Stimulated activated CD8-positive, alpha-beta memory T cell treated with anti-CD3 and anti-CD28 coated beads, Interleukin-7, amount 100 ng/mL, for 48 hours (primary cell): ENCODE results near the gene KCNJ6.
"Not testable (repeated sequence)": the region's sequence is repeated elsewhere in the genome, so short reads cannot be mapped to it uniquely, and the experiment has no call there.

Experiments used
- DNase-seq, 2 donors: peaks; one replicate each; pipeline ENCODE4 v3.0.0-alpha.2; 2020; ENCODE audit warnings: low read depth in 1 of 2; ENCODE audit errors: extremely low read depth in 1 of 2

KCNJ6 gene, protein sequence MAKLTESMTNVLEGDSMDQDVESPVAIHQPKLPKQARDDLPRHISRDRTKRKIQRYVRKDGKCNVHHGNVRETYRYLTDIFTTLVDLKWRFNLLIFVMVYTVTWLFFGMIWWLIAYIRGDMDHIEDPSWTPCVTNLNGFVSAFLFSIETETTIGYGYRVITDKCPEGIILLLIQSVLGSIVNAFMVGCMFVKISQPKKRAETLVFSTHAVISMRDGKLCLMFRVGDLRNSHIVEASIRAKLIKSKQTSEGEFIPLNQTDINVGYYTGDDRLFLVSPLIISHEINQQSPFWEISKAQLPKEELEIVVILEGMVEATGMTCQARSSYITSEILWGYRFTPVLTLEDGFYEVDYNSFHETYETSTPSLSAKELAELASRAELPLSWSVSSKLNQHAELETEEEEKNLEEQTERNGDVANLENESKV

DNA sequence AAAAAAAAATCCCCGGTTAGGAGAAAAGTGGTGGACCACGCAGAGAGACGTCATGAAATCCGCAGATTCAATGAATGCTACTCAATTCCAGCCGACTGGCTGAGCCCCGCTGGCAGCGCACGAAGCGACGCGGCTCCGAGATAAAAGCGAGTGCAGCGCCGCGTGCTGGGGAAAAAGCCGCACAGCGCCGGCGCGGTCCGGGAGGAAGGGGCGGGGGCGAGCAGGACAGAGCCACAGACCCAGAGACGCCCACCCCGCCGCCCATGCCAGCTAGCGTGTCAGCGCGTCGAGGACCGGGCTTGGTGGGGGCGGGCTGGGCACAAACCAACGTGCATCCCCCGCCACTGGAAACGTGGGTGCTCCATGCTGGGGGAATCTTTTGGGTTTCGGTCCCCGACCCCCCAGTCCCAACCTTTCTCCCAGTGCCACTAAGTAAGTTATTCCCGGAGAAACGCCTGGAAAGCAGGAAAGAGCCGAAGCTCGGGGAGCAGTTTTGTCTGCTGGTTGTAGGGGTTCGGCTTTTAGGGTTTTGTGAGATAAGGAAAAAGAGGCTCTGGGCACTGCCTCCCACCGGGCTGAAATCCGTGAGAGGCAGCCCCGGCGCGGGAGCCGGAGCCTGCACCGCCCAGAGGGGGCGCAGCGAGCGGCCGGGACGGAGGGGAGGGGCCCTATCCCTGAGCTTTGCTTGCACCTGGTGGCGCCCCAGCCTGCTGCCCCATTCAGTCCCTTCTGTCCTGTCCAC is at the start of gene KCNJ6:
KCNJ6 (minus strand) TSS at position 148 of the 742 bp plus-strand sequence. CDS start 75,775 bp downstream, outside the sequence.
- DNase-seq, result no peak

DNA sequence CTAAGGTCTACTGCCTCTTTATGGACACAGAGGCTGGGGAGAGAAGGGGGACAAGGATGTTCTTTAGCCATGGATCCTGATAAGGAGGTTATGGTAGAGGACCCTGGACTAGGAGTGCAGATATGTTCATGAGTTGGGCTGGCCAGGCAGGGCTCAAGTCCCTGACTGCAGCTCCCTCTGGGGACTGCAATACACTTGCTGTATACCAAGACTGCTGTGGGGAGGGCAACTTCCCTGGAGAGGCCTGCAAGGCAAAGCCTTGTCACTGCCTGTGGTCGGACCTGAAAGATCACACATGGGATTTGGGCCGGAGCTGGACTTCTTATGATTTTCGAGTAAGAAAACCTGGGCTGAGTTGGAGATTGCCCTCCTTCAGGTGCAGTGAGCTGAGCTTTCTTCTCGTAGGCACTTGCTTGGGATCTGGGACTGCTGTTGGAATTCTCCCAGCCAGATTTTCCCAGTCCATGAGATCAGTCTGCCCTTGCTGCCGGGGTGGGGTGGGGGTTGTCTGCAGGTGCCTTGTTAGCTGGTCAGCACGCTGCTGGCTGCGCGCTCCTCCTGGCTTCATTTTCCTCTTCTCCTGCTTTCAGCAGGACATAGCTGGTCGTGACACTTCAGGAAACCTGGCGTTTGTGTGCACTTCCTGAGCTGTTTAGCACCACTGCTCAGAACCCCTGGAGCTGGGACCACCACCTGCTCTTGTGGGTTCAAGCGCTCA is 49.0 kb upstream of the KCNJ6 start:
- DNase-seq, result no peak

DNA sequence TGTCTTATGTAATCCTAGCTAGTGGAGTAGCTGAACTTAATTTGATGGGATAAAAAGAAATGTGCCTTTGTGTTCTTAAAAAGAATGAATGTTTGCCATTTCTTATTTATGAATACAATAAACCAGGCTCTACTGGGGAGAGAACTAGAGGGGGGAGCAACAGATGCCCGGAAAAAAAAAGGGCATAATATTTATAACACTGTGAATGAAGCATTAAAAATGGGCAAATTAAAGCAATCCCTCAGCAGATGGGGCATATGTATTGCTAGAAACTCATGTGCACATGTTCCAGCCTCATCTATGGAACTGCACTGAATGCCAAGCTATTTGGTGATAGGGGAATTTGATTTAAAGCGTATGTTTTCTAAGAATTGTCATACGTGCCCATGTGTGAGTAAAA is 42.3 kb upstream of the KCNJ6 start:
- no peak for DNase-seq

- DNase-seq, result no peak
These were observed 40.5 kb upstream of the KCNJ6 start for GRCh38 chr21:37956772-37957171.

DNA sequence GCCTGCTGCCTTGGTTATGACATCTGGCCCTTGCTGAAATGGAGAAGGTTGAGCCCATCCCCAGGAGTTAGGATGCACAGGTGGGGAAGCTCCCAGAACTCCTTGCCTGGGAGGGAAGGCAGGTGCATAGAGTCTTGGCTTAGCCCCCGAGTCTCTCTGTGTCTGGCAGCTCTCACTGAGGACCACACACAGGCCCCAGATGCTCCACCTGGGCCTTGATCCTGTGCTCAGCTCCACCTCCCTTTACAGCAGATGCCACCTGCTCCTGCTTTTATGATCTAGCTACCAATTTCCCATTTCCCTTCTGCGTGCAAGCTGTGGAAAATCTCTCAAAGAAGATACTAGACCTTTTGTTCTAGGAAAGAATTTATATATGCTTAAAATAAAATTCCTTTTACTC is 28.8 kb upstream of the KCNJ6 start:
- no peak for DNase-seq

GRCh38 chr21:37944496-37944895 is 28.2 kb upstream of the KCNJ6 start:
- DNase-seq, result no peak

DNA sequence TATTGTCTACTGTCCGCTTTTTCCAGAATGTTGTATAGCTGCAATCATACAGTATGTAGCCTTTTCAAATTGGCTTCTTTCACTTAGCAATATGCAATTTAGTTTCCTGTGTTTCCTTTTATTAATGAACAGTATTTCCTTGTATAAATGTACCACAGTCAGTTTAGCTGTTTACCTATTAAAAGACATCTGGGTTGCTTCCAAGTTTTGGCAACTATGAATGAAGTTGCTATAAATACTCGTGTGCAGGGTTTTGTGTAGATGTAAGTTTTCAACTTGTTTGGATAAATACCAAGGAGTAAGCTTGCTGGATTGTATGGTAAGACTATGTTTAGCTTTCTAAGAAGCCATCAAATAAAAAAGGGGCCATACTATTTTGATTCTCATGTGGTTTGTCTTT is 24.4 kb upstream of the KCNJ6 start:
- no peak for DNase-seq

GRCh38 chr21:37939838-37940237 is 23.6 kb upstream of the KCNJ6 start:
- no peak for DNase-seq

DNA sequence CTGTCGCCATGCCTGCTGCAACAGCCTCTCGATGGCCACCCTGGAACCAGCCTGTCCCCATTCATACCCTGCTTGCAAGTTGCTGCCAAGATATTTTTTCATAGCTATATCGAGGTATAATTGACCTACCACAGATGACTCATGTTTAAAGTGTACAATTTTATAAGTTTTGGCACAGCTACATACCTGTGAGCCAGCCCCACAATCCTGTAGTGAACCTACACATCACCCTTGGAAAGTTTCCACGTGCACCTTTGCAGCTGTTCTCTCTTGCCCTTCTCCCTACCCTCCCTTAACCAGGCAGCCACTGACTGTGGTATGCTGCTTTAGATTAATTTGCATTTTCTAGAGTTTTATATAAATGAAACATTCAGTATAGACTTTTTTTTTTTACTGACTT is 23.0 kb upstream of the KCNJ6 start:
- DNase-seq, result no peak

GRCh38 chr21:37937668-37938067 is 21.4 kb upstream of the KCNJ6 start:
- no peak for DNase-seq

GRCh38 chr21:37936010-37936785 is 19.9 kb upstream of the KCNJ6 start:
- DNase-seq, result no peak

- no peak for DNase-seq
These were observed 16.7 kb upstream of the KCNJ6 start for GRCh38 chr21:37932936-37933335.

DNA sequence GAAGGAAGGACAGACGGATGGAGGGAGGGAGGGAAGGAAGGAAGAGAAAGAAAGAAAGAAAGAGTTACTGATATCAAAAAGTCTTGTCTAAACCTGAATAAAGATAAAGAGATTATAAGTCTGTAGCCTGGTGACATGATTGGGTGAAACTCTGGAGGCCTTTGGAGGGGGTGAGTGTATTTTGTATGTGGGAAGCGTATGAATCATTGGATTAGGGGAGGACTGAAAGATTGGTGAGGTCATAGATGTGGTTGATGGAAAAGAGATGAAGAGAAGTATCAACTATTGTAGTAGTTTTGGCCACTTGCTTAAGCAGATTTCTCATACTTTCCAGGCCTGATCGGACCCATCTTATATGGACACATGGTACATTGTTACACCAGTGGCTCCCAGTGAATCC is 11.5 kb upstream of the KCNJ6 start:
- no peak for DNase-seq

DNA sequence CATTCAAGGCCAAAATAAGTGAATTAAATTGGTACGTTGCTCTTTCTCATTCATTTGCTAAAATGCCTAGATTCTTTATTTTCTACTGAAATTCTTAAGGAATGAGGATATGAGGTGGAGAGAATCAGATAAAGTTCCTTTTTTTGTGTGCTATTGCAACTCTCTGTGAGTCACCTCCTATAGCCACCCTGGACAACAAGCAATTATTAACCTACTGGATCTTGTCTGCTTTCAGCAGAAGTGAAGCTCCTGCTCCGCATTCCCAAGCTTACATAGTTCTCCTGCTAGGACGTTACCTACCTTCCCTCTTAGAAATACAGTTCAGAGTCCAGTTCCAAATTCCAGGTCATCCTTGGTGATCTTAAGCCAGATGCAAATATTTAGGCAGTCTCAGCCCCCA is 4.8 kb upstream of the KCNJ6 start:
- no peak for DNase-seq

- DNase-seq, result not testable (repeated sequence)
These were observed 4.0 kb upstream of the KCNJ6 start for GRCh38 chr21:37920302-37920701.

- no peak for DNase-seq
These were observed 1.4 kb upstream of the KCNJ6 start for GRCh38 chr21:37917612-37918011.

- DNase-seq, result no peak
These were observed 332 bp downstream of the KCNJ6 start for GRCh38 chr21:37915941-37916309.

GRCh38 chr21:37915497-37915911 is 753 bp downstream of the KCNJ6 start:
- no peak for DNase-seq

GRCh38 chr21:37912616-37913015 is 3.6 kb downstream of the KCNJ6 start:
- DNase-seq, result no peak

DNA sequence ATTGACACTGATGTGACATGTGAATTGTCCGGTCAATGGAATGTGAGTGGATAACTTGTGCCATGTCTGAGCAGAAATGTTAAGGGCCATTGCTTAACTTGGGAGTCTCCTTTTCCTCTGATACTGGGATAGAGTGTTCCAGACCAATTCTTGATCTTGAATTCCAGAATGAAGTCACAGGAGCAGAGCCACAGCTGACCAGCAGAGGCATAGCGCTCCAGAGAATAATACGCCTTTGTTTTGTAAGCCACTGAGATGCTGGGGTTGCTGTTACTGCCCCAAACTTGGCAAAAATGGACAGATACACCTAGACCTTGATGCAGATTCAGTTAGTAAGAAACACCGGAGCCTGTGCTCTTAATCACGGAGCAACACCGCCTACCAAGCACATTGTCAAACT is 6.3 kb downstream of the KCNJ6 start:
- DNase-seq, result no peak

- no peak for DNase-seq
These were observed 7.6 kb downstream of the KCNJ6 start for GRCh38 chr21:37908691-37909090.
